Effector memory CD4-positive, alpha-beta T cell (primary cell): ENCODE measurements around the gene SURF1.

ENCODE experiments used
- DNase-seq, 3 donors: peaks; one replicate each; pipeline ENCODE4 v3.0.0-alpha.2; 2020
- H3K27ac ChIP-seq: 2 replicates; pipeline ENCODE4 v1.7.0; 2013; ENCODE audit warnings: mild to moderate bottlenecking, low read length, moderate library complexity; ENCODE audit not compliant: insufficient read depth, poor library complexity, severe bottlenecking
- H3K27me3 ChIP-seq: replicated peaks from 2 replicates; pipeline ENCODE4 v1.7.0; 2013; ENCODE audit warnings: mild to moderate bottlenecking, low read length; ENCODE audit not compliant: insufficient read depth, control insufficient read depth, poor library complexity, severe bottlenecking
- H3K36me3 ChIP-seq: 2 replicates; pipeline ENCODE4 v1.7.0; 2013; ENCODE audit warnings: mild to moderate bottlenecking, low read length, moderate library complexity; ENCODE audit not compliant: control insufficient read depth, insufficient read depth
- H3K4me1 ChIP-seq: 2 replicates; pipeline ENCODE4 v1.7.0; 2013; ENCODE audit warnings: low read length, mild to moderate bottlenecking; ENCODE audit not compliant: control insufficient read depth, insufficient read depth, poor library complexity, severe bottlenecking
- H3K4me3 ChIP-seq: 2 replicates; pipeline ENCODE4 v1.7.0; 2013; ENCODE audit warnings: low read length, low read depth, mild to moderate bottlenecking; ENCODE audit not compliant: insufficient read depth, poor library complexity, severe bottlenecking
- H3K9me3 ChIP-seq: 2 replicates; pipeline ENCODE4 v1.7.0; 2013; ENCODE audit warnings: mild to moderate bottlenecking, low read length, moderate library complexity; ENCODE audit not compliant: control insufficient read depth
- total RNA-seq, 3 donors: gene quantifications; one replicate each; lab custom pipeline; 2026; lab: John Stamatoyannopoulos, UW

The SURF1 gene
- total RNA-seq = 21.3 to 24.4 (median 23.3) reads per million in 3 donors

- peaks cover 45% of the 10 kb centered on the region for H3K36me3 ChIP-seq
- DNase-seq = peak; percentile 78 to 83 (median 79)
- no peaks in the 10 kb centered on the region for H3K9me3 ChIP-seq
- peaks cover 19% of the 10 kb centered on the region for H3K4me1 ChIP-seq
- no peaks in the 10 kb centered on the region for H3K27me3 ChIP-seq
- H3K27ac ChIP-seq = peak within 1 kb of the TSS; percentile 83
- H3K4me3 ChIP-seq = peak within 1 kb of the TSS; percentile 85
Observed at GRCh38 chr9:133356391-133357091, at the start of gene SURF1, which contains the start of gene SURF2. TSS of gene SURF1 (minus strand) at chr9:133356487. CDS start at chr9:133356453, 34 bp downstream. TSS of gene SURF2 (plus strand) at chr9:133356550. CDS start at chr9:133356593, 43 bp downstream.

GRCh38 chr9:133405508-133406438, 49.5 kb upstream of the SURF1 start:
- no peaks in the 10 kb centered on the region for H3K9me3 ChIP-seq
- no peak overlapping the region for H3K4me3 ChIP-seq
- H3K27ac ChIP-seq = no peak overlapping the region
- no peaks in the 10 kb centered on the region for H3K4me1 ChIP-seq
- DNase-seq = no peak
- H3K27me3 ChIP-seq = no peaks in the 10 kb centered on the region
- H3K36me3 ChIP-seq = peaks cover 46% of the 10 kb centered on the region

- Histone ChIP-seq H3K4me3 (no peak overlapping the region), H3K4me1 (no peaks in the 10 kb centered on the region), H3K27me3 (no peaks in the 10 kb centered on the region), H3K36me3 (peaks cover 33% of the 10 kb centered on the region), H3K9me3 (no peaks in the 10 kb centered on the region), H3K27ac (no peak overlapping the region)
- no peak for DNase-seq
Observed at GRCh38 chr9:133404454-133405002, 48.2 kb upstream of the SURF1 start.

GRCh38 chr9:133403766-133404453, 47.6 kb upstream of the SURF1 start:
- no peaks in the 10 kb centered on the region for H3K9me3 ChIP-seq
- no peak overlapping the region for H3K4me3 ChIP-seq
- H3K27me3 ChIP-seq = no peaks in the 10 kb centered on the region
- no peaks in the 10 kb centered on the region for H3K4me1 ChIP-seq
- peaks cover 31% of the 10 kb centered on the region for H3K36me3 ChIP-seq
- peak; percentile 24 to 35 (median 31) for DNase-seq
- no peak overlapping the region for H3K27ac ChIP-seq

GRCh38 chr9:133402689-133403088, 46.4 kb upstream of the SURF1 start:
- Histone ChIP-seq H3K9me3 (no peaks in the 10 kb centered on the region), H3K27ac (no peak overlapping the region), H3K4me3 (no peak overlapping the region), H3K4me1 (no peaks in the 10 kb centered on the region), H3K27me3 (no peaks in the 10 kb centered on the region), H3K36me3 (peaks cover 28% of the 10 kb centered on the region)
- DNase-seq = no peak

GRCh38 chr9:133401588-133401987, 45.3 kb upstream of the SURF1 start:
- H3K4me3 ChIP-seq = no peak overlapping the region
- no peaks in the 10 kb centered on the region for H3K9me3 ChIP-seq
- no peak for DNase-seq
- H3K4me1 ChIP-seq = no peaks in the 10 kb centered on the region
- H3K27ac ChIP-seq = no peak overlapping the region
- H3K27me3 ChIP-seq = no peaks in the 10 kb centered on the region
- peaks cover 20% of the 10 kb centered on the region for H3K36me3 ChIP-seq

- Histone ChIP-seq H3K27me3 (no peaks in the 10 kb centered on the region), H3K4me1 (no peaks in the 10 kb centered on the region), H3K27ac (no peak overlapping the region), H3K4me3 (no peak overlapping the region), H3K36me3 (peaks cover 8% of the 10 kb centered on the region), H3K9me3 (no peaks in the 10 kb centered on the region)
- no peak for DNase-seq
Observed at GRCh38 chr9:133400292-133400691, 44.0 kb upstream of the SURF1 start.

- Histone ChIP-seq H3K27me3 (no peaks in the 10 kb centered on the region), H3K4me1 (no peaks in the 10 kb centered on the region), H3K36me3 (no peaks in the 10 kb centered on the region), H3K27ac (no peak overlapping the region), H3K9me3 (no peaks in the 10 kb centered on the region), H3K4me3 (no peak overlapping the region)
- DNase-seq = no peak
Observed at GRCh38 chr9:133397895-133398294, 41.6 kb upstream of the SURF1 start.

- H3K27ac ChIP-seq = no peak overlapping the region
- DNase-seq = no peak
- H3K4me1 ChIP-seq = no peaks in the 10 kb centered on the region
- no peaks in the 10 kb centered on the region for H3K9me3 ChIP-seq
- no peak overlapping the region for H3K4me3 ChIP-seq
- no peaks in the 10 kb centered on the region for H3K27me3 ChIP-seq
- H3K36me3 ChIP-seq = no peaks in the 10 kb centered on the region
Observed at GRCh38 chr9:133397370-133397769, 41.1 kb upstream of the SURF1 start.
